IPS DF 6.9 (cell line): ENCODE results near the gene DENND4C.

ENCODE experiments used
- DNase-seq: peaks from one replicate; pipeline ENCODE4 v3.0.0-alpha.2; 2013; ENCODE audit warnings: low read depth, low spot score
- H3K27ac ChIP-seq: one replicate; pipeline ENCODE4 v1.5.1; 2013; ENCODE audit warnings: low read length, control low read depth
- H3K27me3 ChIP-seq: 2 replicates; pipeline ENCODE4 v1.6.1; 2013; ENCODE audit warnings: mild to moderate bottlenecking, low read length; ENCODE audit not compliant: control insufficient read depth, insufficient read depth
- H3K36me3 ChIP-seq: 2 replicates; pipeline ENCODE4 v1.6.1; 2013; ENCODE audit warnings: low read length; ENCODE audit not compliant: control insufficient read depth, insufficient read depth
- H3K4me1 ChIP-seq: 2 replicates; pipeline ENCODE4 v1.6.1; 2013; ENCODE audit warnings: low read length; ENCODE audit not compliant: control insufficient read depth, insufficient read depth
- H3K4me3 ChIP-seq: 2 replicates; pipeline ENCODE4 v1.5.1; 2013; ENCODE audit warnings: mild to moderate bottlenecking, low read length
- H3K9me3 ChIP-seq: 2 replicates; pipeline ENCODE4 v1.6.1; 2013; ENCODE audit warnings: low read length, inconsistent platforms; ENCODE audit not compliant: control insufficient read depth, insufficient read depth
- WGBS: extraction: QIAGEN DNeasy Blood & Tissue Kit; methylation state at CpG from one replicate; pipeline ENCODE4 v1.1.7; 2013; ENCODE audit warnings: mixed read lengths, missing lambda C conversion rate; ENCODE audit not compliant: insufficient read length, insufficient coverage; 5-methylcytosine and 5-hydroxymethylcytosine counted together

The DENND4C gene

GRCh38 chr9:19198406-19198805 is 32.1 kb upstream of the DENND4C start:
- Histone ChIP-seq H3K27ac (no peak overlapping the region), H3K4me1 (no peaks in the 10 kb centered on the region), H3K4me3 (no peak overlapping the region), H3K27me3 (no peaks in the 10 kb centered on the region), H3K36me3 (no peaks in the 10 kb centered on the region), H3K9me3 (no peaks in the 10 kb centered on the region)
- WGBS: no CpG with 5 or more reads among the region's 1 CpG
- DNase-seq: no peak

DNA sequence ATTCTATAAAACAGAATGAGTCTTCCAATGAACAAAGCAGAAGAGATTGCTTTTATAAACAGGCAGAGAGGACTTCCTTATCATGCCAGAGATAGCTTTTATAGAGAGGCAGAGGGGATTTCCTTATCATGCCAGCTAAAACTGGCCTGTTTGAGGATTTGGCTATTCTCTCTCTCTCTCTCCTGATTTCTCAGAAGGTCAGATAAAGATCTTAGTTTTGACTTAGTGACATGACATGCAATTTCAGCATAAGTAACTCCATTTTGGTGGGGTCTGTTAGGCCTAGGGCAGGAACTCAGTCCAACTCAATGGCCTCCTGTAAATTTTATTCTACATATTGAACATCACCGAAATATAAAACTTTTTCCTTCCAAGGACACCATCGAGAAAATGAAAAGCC is 31.5 kb upstream of the DENND4C start:
- Histone ChIP-seq H3K4me1 (no peaks in the 10 kb centered on the region), H3K27ac (no peak overlapping the region), H3K9me3 (no peaks in the 10 kb centered on the region), H3K4me3 (no peak overlapping the region), H3K27me3 (no peaks in the 10 kb centered on the region), H3K36me3 (no peaks in the 10 kb centered on the region)
- no CpG with 5 or more reads among the region's 2 CpGs for WGBS
- no peak for DNase-seq

DNA sequence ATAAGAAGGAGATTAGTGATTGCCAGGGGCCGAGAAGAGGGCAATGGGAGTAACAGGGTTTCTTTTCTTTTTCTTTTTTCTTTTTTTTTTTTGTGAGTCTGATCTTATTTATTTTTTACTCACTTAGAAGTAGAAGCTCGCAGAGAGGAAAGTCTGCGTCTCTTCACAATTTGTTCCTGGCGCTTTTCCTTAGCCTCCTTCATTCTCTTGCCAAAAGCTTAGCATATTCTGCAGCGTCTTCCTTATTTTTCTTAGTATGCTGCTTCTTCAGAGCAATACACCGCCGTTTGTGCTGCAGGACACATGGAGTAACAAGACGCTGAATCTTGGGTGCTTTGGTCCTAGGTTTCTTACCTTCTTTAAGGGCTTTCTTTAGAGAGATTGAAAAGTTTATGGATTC is 30.3 kb upstream of the DENND4C start:
- Histone ChIP-seq H3K27me3 (no peaks in the 10 kb centered on the region), H3K9me3 (no peaks in the 10 kb centered on the region), H3K4me1 (no peaks in the 10 kb centered on the region), H3K27ac (no peak overlapping the region), H3K4me3 (no peak overlapping the region), H3K36me3 (no peaks in the 10 kb centered on the region)
- DNase-seq: no peak
- WGBS: no CpG with 5 or more reads among the region's 8 CpGs

DNA sequence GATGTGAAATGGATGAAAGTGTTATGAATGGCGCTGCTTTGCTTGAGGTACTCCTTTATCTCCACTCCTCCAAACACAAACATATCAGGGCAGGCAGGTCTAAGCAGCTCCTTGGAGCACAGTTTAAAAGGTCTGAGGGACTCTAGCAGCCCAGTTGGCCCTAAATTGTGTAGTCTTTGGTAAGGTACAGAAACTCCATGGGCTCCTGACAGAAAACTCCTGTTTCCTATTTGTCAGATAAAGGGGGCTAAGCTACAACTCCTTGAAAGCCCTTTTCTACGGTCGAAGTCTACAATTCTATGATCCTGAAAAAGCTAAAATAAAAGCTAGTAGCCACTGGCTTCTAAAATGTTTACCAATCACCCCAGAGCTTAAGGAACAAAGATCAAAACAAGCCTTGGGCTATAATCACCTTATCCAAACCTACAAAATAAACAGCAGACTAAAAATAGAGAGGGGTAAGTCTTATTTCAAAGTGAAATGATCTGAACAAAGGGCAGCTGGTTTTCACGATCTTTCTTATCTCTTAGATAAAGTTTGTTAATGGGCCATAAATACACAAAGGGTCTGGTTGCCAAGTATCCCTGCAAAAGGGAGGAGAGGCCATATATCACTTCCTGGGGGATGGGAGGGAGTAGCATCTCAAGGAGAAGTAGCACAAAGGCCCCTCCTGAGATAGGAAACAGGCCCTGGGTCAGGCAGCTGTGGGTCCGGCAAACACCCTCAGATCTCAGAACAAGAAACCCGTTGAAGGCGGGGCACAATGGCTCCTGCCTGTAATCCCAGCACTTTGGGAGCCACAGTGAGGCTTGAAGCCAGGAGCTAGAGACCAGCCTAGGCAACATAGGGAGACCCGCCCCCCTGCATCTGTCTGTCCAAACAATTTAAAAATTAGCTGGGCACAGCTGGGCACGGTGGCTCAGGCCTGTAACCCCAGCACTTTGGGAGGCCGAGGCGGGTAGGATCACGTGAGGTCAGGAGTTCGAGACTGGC is 28.3 kb upstream of the DENND4C start:
- Histone ChIP-seq H3K4me3 (no peak overlapping the region), H3K4me1 (no peaks in the 10 kb centered on the region), H3K9me3 (no peaks in the 10 kb centered on the region), H3K27ac (no peak overlapping the region), H3K27me3 (no peaks in the 10 kb centered on the region), H3K36me3 (no peaks in the 10 kb centered on the region)
- no peak for DNase-seq
- no CpG with 5 or more reads among the region's 13 CpGs for WGBS

- Histone ChIP-seq H3K9me3 (no peaks in the 10 kb centered on the region), H3K36me3 (no peaks in the 10 kb centered on the region), H3K4me1 (no peaks in the 10 kb centered on the region), H3K27me3 (no peaks in the 10 kb centered on the region), H3K27ac (no peak overlapping the region), H3K4me3 (no peak overlapping the region)
- no CpG with 5 or more reads among the region's 5 CpGs for WGBS
- DNase-seq: no peak
These were observed 27.4 kb upstream of the DENND4C start for GRCh38 chr9:19203058-19203457.

DNA sequence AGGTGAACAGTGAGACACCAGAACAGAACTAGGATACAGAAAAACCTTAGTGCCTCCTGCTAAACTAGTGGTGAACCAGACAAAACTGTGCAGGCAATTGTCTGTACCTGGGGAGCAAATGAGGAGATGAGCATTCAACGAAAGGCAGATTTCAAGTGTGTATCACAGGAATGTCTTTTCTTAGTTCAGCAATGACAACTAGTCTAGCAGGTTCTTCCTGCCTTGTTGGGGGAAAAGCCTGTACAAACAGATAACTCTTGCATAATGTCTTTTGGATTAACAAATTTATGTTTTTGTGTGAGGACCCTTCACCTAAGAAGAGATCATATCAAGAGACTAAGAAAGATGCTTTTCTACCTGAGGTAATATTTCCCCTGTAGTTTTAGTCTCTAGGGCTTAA is 21.8 kb upstream of the DENND4C start:
- no peak overlapping the region for H3K4me3 ChIP-seq
- H3K27ac ChIP-seq: no peak overlapping the region
- H3K9me3 ChIP-seq: no peaks in the 10 kb centered on the region
- H3K4me1 ChIP-seq: no peaks in the 10 kb centered on the region
- H3K27me3 ChIP-seq: no peaks in the 10 kb centered on the region
- H3K36me3 ChIP-seq: no peaks in the 10 kb centered on the region
- no peak for DNase-seq
- WGBS: no CpG with 5 or more reads among the region's 1 CpG

DNA sequence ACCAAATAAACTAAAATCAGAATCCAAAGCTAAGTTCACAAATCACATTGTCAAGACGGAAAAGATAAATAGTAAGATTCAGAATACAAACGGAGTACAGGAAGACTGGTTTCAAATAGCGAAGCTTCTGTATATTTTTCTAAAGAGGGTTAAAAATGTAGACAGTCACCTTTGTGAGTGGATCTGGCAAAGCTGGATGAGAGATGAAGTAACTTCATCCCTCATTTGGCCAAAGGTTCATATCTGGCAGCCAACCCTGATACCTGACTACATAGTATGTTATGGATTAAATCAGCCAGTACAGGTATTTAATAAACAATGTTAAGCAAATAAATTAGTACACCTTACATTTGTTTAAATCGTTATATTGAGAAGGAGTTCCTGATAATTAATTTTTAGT is 21.3 kb upstream of the DENND4C start:
- no peak overlapping the region for H3K27ac ChIP-seq
- H3K27me3 ChIP-seq: no peaks in the 10 kb centered on the region
- H3K4me1 ChIP-seq: no peaks in the 10 kb centered on the region
- DNase-seq: no peak
- WGBS: no CpG with 5 or more reads among the region's 4 CpGs
- H3K4me3 ChIP-seq: no peak overlapping the region
- H3K9me3 ChIP-seq: no peaks in the 10 kb centered on the region
- H3K36me3 ChIP-seq: no peaks in the 10 kb centered on the region

DNA sequence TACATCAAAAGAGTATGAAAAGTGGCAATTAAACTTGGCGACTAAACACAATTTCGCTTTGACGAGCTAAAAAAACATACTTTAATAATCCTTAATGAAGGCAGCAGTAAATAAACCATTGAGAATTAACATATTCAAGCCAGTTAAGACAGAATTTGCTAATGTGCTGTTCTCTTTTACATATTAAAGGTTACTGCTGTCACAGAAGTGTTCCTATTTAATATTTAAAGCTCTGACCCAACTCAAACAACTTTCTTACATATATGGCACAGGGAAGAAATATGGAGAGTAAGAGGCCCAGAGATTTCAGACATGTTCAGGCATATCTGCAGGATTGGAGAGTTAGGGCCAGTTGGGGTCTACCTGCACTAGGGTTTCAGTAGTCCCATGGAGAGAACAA is 16.7 kb upstream of the DENND4C start:
- H3K36me3 ChIP-seq: no peaks in the 10 kb centered on the region
- no peaks in the 10 kb centered on the region for H3K9me3 ChIP-seq
- H3K4me1 ChIP-seq: no peaks in the 10 kb centered on the region
- DNase-seq: no peak
- H3K27ac ChIP-seq: no peak overlapping the region
- no peaks in the 10 kb centered on the region for H3K27me3 ChIP-seq
- no peak overlapping the region for H3K4me3 ChIP-seq
- no CpG with 5 or more reads among the region's 3 CpGs for WGBS

DNA sequence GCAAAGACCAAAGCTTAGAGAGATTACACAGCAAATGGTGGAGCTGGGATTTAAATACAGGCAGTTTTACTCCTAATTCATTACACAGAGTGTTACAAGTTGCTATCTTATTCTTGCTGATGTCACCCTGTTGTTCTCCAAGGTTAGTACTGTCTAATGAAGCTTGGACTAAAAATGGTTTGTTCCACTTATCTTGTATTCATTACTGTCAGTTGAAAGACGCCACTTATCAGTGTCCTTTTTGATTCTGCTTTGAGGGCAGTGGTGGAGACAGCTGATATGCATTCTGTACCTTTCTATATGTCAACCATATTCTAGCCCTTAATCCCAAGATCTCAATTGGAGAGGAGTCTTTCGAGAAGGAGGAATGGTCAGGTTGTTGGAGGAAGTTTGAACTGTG is 14.0 kb upstream of the DENND4C start:
- WGBS: no CpG with 5 or more reads among the region's 2 CpGs
- no peak for DNase-seq
- no peak overlapping the region for H3K4me3 ChIP-seq
- H3K9me3 ChIP-seq: no peaks in the 10 kb centered on the region
- no peak overlapping the region for H3K27ac ChIP-seq
- H3K4me1 ChIP-seq: no peaks in the 10 kb centered on the region; the same call in 1 of the 2 replicates
- H3K36me3 ChIP-seq: no peaks in the 10 kb centered on the region
- no peaks in the 10 kb centered on the region for H3K27me3 ChIP-seq

GRCh38 chr9:19221326-19221725 is 9.2 kb upstream of the DENND4C start:
- H3K4me3 ChIP-seq: no peak overlapping the region
- no peak for DNase-seq
- no peaks in the 10 kb centered on the region; the same call in 1 of the 2 replicates for H3K4me1 ChIP-seq
- H3K9me3 ChIP-seq: no peaks in the 10 kb centered on the region
- WGBS: no CpG with 5 or more reads among the region's 10 CpGs
- H3K36me3 ChIP-seq: no peaks in the 10 kb centered on the region
- no peaks in the 10 kb centered on the region for H3K27me3 ChIP-seq
- H3K27ac ChIP-seq: no peak overlapping the region

DNA sequence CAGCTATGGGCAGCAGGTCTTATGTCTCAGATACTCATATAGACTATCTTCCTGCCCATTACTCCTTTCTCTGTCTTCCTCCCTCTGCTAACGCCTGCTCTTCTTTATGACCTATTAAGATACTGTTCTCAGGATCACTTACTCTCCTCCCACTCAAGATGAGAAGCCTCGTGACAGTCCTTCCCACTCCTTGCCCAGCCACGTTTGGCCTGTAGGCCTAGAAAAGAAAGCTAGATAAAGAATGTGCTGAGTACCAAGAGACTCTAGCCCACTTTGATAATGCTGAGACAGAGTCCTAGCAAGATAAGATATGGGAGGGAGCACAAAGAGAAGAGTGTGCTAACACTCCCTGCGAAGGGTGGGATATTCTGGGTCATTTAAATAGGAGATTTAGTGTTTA is 6.8 kb upstream of the DENND4C start:
- no peak for DNase-seq
- H3K27me3 ChIP-seq: no peaks in the 10 kb centered on the region
- no peak overlapping the region for H3K4me3 ChIP-seq
- no peaks in the 10 kb centered on the region; the same call in 1 of the 2 replicates for H3K4me1 ChIP-seq
- no peaks in the 10 kb centered on the region for H3K36me3 ChIP-seq
- H3K9me3 ChIP-seq: no peaks in the 10 kb centered on the region
- WGBS: no CpG with 5 or more reads among the region's 4 CpGs
- H3K27ac ChIP-seq: no peak overlapping the region
